H1 (cell line): ENCODE data around the gene NDRG2. TPM values are rescaled to one million over a fixed set of nuclear protein-coding genes. Genes with fewer than 3 reads are reported as not detected.

ENCODE experiments used
- BACH1 ChIP-seq: IDR thresholded peaks from 2 replicates; pipeline ENCODE4 v1.6.1; 2012; ENCODE audit warnings: low read length, improper control_type of control experiment
- CHD2 ChIP-seq: IDR thresholded peaks from 2 replicates; pipeline ENCODE4 v1.6.1; 2012; ENCODE audit warnings: low read length, improper control_type of control experiment
- JUND ChIP-seq: IDR thresholded peaks from 2 replicates; pipeline ENCODE4 v1.6.1; 2011; ENCODE audit warnings: mild to moderate bottlenecking, improper control_type of control experiment, low read length
- POLR2A ChIP-seq, 2 experiments: IDR thresholded peaks; 1 replicate in 1 of 2; 2 replicates in 1 of 2; pipeline ENCODE4 v1.6.1; 2011; ENCODE audit warnings: low read depth in 2 of 2, low read length in 2 of 2, mild to moderate bottlenecking in 2 of 2; ENCODE audit errors: control extremely low read depth in 1 of 2
- SIX5 ChIP-seq: IDR thresholded peaks from 2 replicates; pipeline ENCODE4 v1.6.1; 2011; ENCODE audit warnings: mild to moderate bottlenecking, low read depth, low read length
- SP2 ChIP-seq: IDR thresholded peaks from 2 replicates; pipeline ENCODE4 v1.6.1; 2012; ENCODE audit warnings: mild to moderate bottlenecking, low read length, inconsistent platforms
- TBP ChIP-seq: IDR thresholded peaks from 2 replicates; pipeline ENCODE4 v1.6.1; 2011; ENCODE audit warnings: low read depth, low read length, improper control_type of control experiment
- polyA plus RNA-seq, 7 experiments: library from polyadenylated mRNA; depleted of rRNA in 3 of 7; stranded (reverse) in 5 of 7; unstranded in 2 of 7; fragments of >200 nt in 5 of 7; fragments of 200-250 nt in 2 of 7; gene quantifications; 1 replicate in 5 of 7; 2 replicates in 1 of 7; 4 replicates in 1 of 7; pipeline versions ENCODE4 v1.2.1 to v1.2.3, GENCODE V29; 2011 to 2013; ENCODE audit warnings: missing spikeins in 2 of 7, mixed read lengths in 2 of 7
- total RNA-seq: library from RNA; stranded (reverse); fragmentation: NEBNext Ultra II Directional; extraction: Animal tissue kit (Norgen Biotek cat#: 25700); gene quantifications from 2 replicates; pipeline ENCODE4 v1.2.1, GENCODE V29; 2021
- TF ChIP-seq, protein P1 (sequence below): fragments of 300-600 bp; sonication (generic); IDR thresholded peaks from 2 replicates; pipeline ENCODE4 v1.7.1; 2012; ENCODE audit warnings: low read length, moderate library complexity, mild to moderate bottlenecking, inconsistent platforms; ENCODE audit not compliant: insufficient replicate concordance
- TF ChIP-seq, protein P2 (sequence below): IDR thresholded peaks from 2 replicates; pipeline ENCODE4 v1.6.1; 2011; ENCODE audit warnings: low read length, improper control_type of control experiment
- TF ChIP-seq, protein P3 (sequence below), 3 experiments: IDR thresholded peaks; 1 replicate in 2 of 3; 2 replicates in 1 of 3; pipeline versions ENCODE4 v1.5.1 to v1.6.1; 2011; ENCODE audit warnings: low read length in 3 of 3, mild to moderate bottlenecking in 3 of 3, inconsistent platforms in 2 of 3, low read depth in 1 of 3, moderate library complexity in 1 of 3; ENCODE audit not compliant: insufficient read depth in 1 of 3; ENCODE audit errors: control extremely low read depth in 1 of 3

NDRG2 gene
- total and polyA plus RNA-seq, 2 of the 8 experiments (the other 6 are each of a cell fraction or from before 2014, with no cell fraction given), result 29.9 to 48.6 TPM

DNA sequence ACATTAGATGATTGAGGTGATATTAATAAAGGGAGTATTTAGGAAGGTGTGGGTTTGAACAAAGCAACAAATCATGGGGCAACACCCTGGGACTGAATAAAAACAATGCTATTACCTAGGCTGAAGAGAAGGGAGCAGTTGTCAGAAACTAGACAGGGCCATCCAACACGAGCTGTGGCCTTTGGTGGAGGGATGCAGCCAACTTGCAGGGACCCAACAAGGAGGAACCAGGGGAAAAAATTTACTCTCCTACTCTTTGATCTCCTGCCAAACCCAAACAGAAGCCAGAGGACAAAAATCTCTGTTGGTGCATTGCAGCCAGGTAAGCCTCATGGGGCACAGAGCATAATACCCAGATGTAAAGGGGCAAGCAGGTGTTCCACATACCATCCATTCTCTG lies 13.7 kb downstream of the NDRG2 start (continued):
- TF ChIP-seq, protein P1, sequence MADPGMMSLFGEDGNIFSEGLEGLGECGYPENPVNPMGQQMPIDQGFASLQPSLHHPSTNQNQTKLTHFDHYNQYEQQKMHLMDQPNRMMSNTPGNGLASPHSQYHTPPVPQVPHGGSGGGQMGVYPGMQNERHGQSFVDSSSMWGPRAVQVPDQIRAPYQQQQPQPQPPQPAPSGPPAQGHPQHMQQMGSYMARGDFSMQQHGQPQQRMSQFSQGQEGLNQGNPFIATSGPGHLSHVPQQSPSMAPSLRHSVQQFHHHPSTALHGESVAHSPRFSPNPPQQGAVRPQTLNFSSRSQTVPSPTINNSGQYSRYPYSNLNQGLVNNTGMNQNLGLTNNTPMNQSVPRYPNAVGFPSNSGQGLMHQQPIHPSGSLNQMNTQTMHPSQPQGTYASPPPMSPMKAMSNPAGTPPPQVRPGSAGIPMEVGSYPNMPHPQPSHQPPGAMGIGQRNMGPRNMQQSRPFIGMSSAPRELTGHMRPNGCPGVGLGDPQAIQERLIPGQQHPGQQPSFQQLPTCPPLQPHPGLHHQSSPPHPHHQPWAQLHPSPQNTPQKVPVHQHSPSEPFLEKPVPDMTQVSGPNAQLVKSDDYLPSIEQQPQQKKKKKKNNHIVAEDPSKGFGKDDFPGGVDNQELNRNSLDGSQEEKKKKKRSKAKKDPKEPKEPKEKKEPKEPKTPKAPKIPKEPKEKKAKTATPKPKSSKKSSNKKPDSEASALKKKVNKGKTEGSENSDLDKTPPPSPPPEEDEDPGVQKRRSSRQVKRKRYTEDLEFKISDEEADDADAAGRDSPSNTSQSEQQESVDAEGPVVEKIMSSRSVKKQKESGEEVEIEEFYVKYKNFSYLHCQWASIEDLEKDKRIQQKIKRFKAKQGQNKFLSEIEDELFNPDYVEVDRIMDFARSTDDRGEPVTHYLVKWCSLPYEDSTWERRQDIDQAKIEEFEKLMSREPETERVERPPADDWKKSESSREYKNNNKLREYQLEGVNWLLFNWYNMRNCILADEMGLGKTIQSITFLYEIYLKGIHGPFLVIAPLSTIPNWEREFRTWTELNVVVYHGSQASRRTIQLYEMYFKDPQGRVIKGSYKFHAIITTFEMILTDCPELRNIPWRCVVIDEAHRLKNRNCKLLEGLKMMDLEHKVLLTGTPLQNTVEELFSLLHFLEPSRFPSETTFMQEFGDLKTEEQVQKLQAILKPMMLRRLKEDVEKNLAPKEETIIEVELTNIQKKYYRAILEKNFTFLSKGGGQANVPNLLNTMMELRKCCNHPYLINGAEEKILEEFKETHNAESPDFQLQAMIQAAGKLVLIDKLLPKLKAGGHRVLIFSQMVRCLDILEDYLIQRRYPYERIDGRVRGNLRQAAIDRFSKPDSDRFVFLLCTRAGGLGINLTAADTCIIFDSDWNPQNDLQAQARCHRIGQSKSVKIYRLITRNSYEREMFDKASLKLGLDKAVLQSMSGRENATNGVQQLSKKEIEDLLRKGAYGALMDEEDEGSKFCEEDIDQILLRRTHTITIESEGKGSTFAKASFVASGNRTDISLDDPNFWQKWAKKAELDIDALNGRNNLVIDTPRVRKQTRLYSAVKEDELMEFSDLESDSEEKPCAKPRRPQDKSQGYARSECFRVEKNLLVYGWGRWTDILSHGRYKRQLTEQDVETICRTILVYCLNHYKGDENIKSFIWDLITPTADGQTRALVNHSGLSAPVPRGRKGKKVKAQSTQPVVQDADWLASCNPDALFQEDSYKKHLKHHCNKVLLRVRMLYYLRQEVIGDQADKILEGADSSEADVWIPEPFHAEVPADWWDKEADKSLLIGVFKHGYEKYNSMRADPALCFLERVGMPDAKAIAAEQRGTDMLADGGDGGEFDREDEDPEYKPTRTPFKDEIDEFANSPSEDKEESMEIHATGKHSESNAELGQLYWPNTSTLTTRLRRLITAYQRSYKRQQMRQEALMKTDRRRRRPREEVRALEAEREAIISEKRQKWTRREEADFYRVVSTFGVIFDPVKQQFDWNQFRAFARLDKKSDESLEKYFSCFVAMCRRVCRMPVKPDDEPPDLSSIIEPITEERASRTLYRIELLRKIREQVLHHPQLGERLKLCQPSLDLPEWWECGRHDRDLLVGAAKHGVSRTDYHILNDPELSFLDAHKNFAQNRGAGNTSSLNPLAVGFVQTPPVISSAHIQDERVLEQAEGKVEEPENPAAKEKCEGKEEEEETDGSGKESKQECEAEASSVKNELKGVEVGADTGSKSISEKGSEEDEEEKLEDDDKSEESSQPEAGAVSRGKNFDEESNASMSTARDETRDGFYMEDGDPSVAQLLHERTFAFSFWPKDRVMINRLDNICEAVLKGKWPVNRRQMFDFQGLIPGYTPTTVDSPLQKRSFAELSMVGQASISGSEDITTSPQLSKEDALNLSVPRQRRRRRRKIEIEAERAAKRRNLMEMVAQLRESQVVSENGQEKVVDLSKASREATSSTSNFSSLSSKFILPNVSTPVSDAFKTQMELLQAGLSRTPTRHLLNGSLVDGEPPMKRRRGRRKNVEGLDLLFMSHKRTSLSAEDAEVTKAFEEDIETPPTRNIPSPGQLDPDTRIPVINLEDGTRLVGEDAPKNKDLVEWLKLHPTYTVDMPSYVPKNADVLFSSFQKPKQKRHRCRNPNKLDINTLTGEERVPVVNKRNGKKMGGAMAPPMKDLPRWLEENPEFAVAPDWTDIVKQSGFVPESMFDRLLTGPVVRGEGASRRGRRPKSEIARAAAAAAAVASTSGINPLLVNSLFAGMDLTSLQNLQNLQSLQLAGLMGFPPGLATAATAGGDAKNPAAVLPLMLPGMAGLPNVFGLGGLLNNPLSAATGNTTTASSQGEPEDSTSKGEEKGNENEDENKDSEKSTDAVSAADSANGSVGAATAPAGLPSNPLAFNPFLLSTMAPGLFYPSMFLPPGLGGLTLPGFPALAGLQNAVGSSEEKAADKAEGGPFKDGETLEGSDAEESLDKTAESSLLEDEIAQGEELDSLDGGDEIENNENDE, result no peak
- TF ChIP-seq, protein P2, sequence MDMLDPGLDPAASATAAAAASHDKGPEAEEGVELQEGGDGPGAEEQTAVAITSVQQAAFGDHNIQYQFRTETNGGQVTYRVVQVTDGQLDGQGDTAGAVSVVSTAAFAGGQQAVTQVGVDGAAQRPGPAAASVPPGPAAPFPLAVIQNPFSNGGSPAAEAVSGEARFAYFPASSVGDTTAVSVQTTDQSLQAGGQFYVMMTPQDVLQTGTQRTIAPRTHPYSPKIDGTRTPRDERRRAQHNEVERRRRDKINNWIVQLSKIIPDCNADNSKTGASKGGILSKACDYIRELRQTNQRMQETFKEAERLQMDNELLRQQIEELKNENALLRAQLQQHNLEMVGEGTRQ, result no peak
- TF ChIP-seq BACH1, result no peak
- TF ChIP-seq JUND, result no peak
- TF ChIP-seq, protein P3, sequence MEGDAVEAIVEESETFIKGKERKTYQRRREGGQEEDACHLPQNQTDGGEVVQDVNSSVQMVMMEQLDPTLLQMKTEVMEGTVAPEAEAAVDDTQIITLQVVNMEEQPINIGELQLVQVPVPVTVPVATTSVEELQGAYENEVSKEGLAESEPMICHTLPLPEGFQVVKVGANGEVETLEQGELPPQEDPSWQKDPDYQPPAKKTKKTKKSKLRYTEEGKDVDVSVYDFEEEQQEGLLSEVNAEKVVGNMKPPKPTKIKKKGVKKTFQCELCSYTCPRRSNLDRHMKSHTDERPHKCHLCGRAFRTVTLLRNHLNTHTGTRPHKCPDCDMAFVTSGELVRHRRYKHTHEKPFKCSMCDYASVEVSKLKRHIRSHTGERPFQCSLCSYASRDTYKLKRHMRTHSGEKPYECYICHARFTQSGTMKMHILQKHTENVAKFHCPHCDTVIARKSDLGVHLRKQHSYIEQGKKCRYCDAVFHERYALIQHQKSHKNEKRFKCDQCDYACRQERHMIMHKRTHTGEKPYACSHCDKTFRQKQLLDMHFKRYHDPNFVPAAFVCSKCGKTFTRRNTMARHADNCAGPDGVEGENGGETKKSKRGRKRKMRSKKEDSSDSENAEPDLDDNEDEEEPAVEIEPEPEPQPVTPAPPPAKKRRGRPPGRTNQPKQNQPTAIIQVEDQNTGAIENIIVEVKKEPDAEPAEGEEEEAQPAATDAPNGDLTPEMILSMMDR (IDR thresholded peaks at IDR 0.05; ENCODE audit: control extremely low read depth in 1 of 3, insufficient read depth in 1 of 3, low read depth in 1 of 3, low read length in 3 of 3), result no peak
- TF ChIP-seq CHD2, result no peak
- no peak for TF ChIP-seq SIX5
- no peak for TF ChIP-seq SP2
- TF ChIP-seq POLR2A (IDR thresholded peaks at IDR 0.05; ENCODE audit: control extremely low read depth in 1 of 2, low read depth in 2 of 2, low read length in 2 of 2), result no peak
- TF ChIP-seq TBP, result no peak
